Left colon (tissue), 2 donors: ENCODE results near the gene ABCG1. TPM values are rescaled to one million over a fixed set of nuclear protein-coding genes. Genes with fewer than 3 reads are reported as not detected.

Source experiments
- ATAC-seq: fragments of 200-7000 bp; cut with Tn5 transposase; one replicate; pipeline ENCODE4 v1.9.1; 2020; ENCODE audit warnings: mild to moderate bottlenecking, moderate library complexity
- DNase-seq, 2 donors: peaks; one replicate each; pipeline ENCODE4 v3.0.0-alpha.2; 2020
- intact Hi-C, 2 donors: fragments of 100-400 bp; cut with DNase I in 1 of 2; cut with micrococcal nuclease in 1 of 2; formaldehyde crosslinking; loops; one replicate each; pipeline versions ENCODE4 v1.11.2 to v1.14.0; 2022; cut with DNase I, micrococcal nuclease
- total RNA-seq, 2 donors: library from RNA; stranded (reverse); fragmentation: NEBNext Ultra II Directional; extraction: Animal tissue kit (Norgen Biotek cat#: 25700); gene quantifications; one replicate each; pipeline ENCODE4 v1.2.1, GENCODE V29; 2021
- donor health status: DM: no; HTN: no; CAD: no.
- donor health status: DM: yes; HTN: yes; CAD: no.

ABCG1 gene
- total RNA-seq, 2 donors from 2014 or later: 17.0 to 86.9 TPM

GRCh38 chr21:42343556-42343955 lies 124.6 kb downstream of the ABCG1 start:
- DNase-seq (peak in 1 of 2 donors; percentile 4), ATAC-seq (no peak)
- intact Hi-C loops: no loop called here

- intact Hi-C loops: no loop called here
- ATAC-seq (no peak), DNase-seq (peak in 1 of 2 donors; percentile 4)
Measured at GRCh38 chr21:42343963-42344510, 125.1 kb downstream of the ABCG1 start.

DNA sequence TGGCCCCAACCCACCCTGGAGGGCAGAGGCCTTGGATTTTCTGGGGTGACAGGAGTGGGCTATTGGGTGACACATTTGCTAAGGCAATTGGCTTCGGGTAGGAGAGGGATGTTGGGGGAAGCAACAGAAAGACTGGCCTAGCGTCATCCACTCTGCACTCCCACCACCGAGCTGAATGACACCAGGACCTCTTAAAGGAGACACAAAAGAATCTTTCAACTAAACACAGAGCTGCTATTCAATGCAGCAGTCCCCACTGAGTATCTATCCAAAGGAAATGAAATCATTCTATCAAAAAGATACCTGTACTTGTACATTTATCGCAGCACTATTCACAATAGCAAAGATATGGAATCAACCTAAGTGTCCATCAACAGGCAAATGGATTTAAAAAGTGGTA lies 125.7 kb downstream of the ABCG1 start:
- DNase-seq (peak in 1 of 2 donors; percentile 4), ATAC-seq (no peak)
- intact Hi-C loops: no loop called here

GRCh38 chr21:42346441-42346840 lies 127.5 kb downstream of the ABCG1 start:
- ATAC-seq (no peak), DNase-seq (peak in 1 of 2 donors; percentile 15)
- intact Hi-C loops: no loop called here

Other genes starting within 250 kb of the ABCG1 start
- gene ZBTB21, start 208.8 kb upstream of the ABCG1 start, total RNA-seq: 10 to 100 TPM; 15.1 to 15.2 TPM
- under 1 TPM; 0.28 to 0.43 TPM for gene UMODL1, start 147.8 kb upstream of the ABCG1 start, total RNA-seq
- gene TFF3, start 96.3 kb downstream of the ABCG1 start, total RNA-seq: 1,000 to 10,000 TPM; 3,156 to 4,796 TPM
- gene TFF2, start 131.9 kb downstream of the ABCG1 start, total RNA-seq: under 1 TPM; 0.87 to 0.98 TPM
- 100 to 1,000 TPM; 208 to 322 TPM for gene TFF1, start 147.4 kb downstream of the ABCG1 start, total RNA-seq
- gene TMPRSS3, start 176.9 kb downstream of the ABCG1 start, total RNA-seq: under 1 TPM; 0.43 to 0.61 TPM
- 1 to 10 TPM in 1 of 2 donors, under 1 TPM in 1; 0.67 to 1.0 TPM for gene UBASH3A, start 184.8 kb downstream of the ABCG1 start, total RNA-seq